HG02840 (cell line): ENCODE data around the gene ZNF365.
"Not testable (repeated sequence)": the region's sequence is repeated elsewhere in the genome, so short reads cannot be mapped to it uniquely, and the experiment has no call there.

Experiments
- ATAC-seq: cut with Tn5 transposase; IDR thresholded peaks from one replicate; pipeline ENCODE4 v1.9.1; 2021; ENCODE audit warnings: mild to moderate bottlenecking, moderate library complexity, moderate number of reproducible peaks; ENCODE audit not compliant: unreplicated experiment, low FRiP score

Gene ZNF365

GRCh38 chr10:62377026-62377415 lies 2.9 kb downstream of the ZNF365 start:
- ATAC-seq: no peak

- ATAC-seq: no peak
Measured at GRCh38 chr10:62377966-62378365, 3.8 kb downstream of the ZNF365 start.

- ATAC-seq: not testable (repeated sequence)
Measured at GRCh38 chr10:62378877-62379276, 4.7 kb downstream of the ZNF365 start.

GRCh38 chr10:62379394-62379793 lies 5.2 kb downstream of the ZNF365 start:
- ATAC-seq: no peak

GRCh38 chr10:62380016-62380415 lies 5.8 kb downstream of the ZNF365 start:
- ATAC-seq: no peak

- ATAC-seq: no peak
Measured at GRCh38 chr10:62381385-62382102, 7.4 kb downstream of the ZNF365 start.

GRCh38 chr10:62382831-62383230 lies 8.7 kb downstream of the ZNF365 start:
- no peak for ATAC-seq

GRCh38 chr10:62384057-62384446 lies 9.9 kb downstream of the ZNF365 start:
- no peak for ATAC-seq

- no peak for ATAC-seq
Measured at GRCh38 chr10:62384447-62385081, 10.4 kb downstream of the ZNF365 start.

GRCh38 chr10:62386356-62387320 lies 12.5 kb downstream of the ZNF365 start:
- no peak for ATAC-seq

GRCh38 chr10:62388328-62388727 lies 14.2 kb downstream of the ZNF365 start:
- ATAC-seq: no peak

GRCh38 chr10:62390497-62391176 lies 16.5 kb downstream of the ZNF365 start:
- no peak for ATAC-seq

GRCh38 chr10:62393237-62393636 lies 19.1 kb downstream of the ZNF365 start:
- no peak for ATAC-seq

GRCh38 chr10:62394556-62395018 lies 20.4 kb downstream of the ZNF365 start:
- ATAC-seq: no peak

GRCh38 chr10:62395892-62396291 lies 21.7 kb downstream of the ZNF365 start:
- ATAC-seq: no peak

- no peak for ATAC-seq
Measured at GRCh38 chr10:62396864-62397263, 22.7 kb downstream of the ZNF365 start.

- ATAC-seq: no peak
Measured at GRCh38 chr10:62399211-62399610, 25.0 kb downstream of the ZNF365 start.

- ATAC-seq: no peak
Measured at GRCh38 chr10:62402508-62402907, 28.3 kb downstream of the ZNF365 start.

GRCh38 chr10:62410528-62410927 lies 36.4 kb downstream of the ZNF365 start:
- not testable (repeated sequence) for ATAC-seq

- not testable (repeated sequence) for ATAC-seq
Measured at GRCh38 chr10:62410934-62411333, 36.8 kb downstream of the ZNF365 start.
